Spinal cord (tissue), 10 donors: Measurements from ENCODE around the gene SESTD1. TPM values are rescaled to one million over a fixed set of nuclear protein-coding genes. Genes with fewer than 3 reads are reported as not detected.
"Not testable (repeated sequence)": the region's sequence is repeated elsewhere in the genome, so short reads cannot be mapped to it uniquely, and the experiment has no call there.

Experiments used
- DNase-seq, 6 donors: peaks; one replicate each; pipeline versions ENCODE4 v3.0.0 to v3.0.0-alpha.2; 2013 to 2015; ENCODE audit warnings: low spot score in 6 of 6, low read depth in 4 of 6
- H3K27ac ChIP-seq: one replicate; pipeline ENCODE4 v1.5.1; 2013; ENCODE audit warnings: low read depth, low read length, control low read depth
- H3K27me3 ChIP-seq: one replicate; pipeline ENCODE4 v1.6.1; 2013; ENCODE audit warnings: low read length; ENCODE audit not compliant: control insufficient read depth, insufficient read depth
- H3K36me3 ChIP-seq: one replicate; pipeline ENCODE4 v1.6.1; 2013; ENCODE audit warnings: low read length; ENCODE audit not compliant: control insufficient read depth, insufficient read depth
- H3K4me1 ChIP-seq: one replicate; pipeline ENCODE4 v1.6.1; 2013; ENCODE audit warnings: low read length; ENCODE audit not compliant: control insufficient read depth, insufficient read depth
- H3K4me3 ChIP-seq: one replicate; pipeline ENCODE4 v1.5.1; 2013; ENCODE audit warnings: low read depth, low read length, control low read depth
- H3K9me3 ChIP-seq: one replicate; pipeline ENCODE4 v1.6.1; 2013; ENCODE audit warnings: low read length; ENCODE audit not compliant: control insufficient read depth, insufficient read depth
- WGBS: methylation state at CpG from one replicate; pipeline ENCODE4 v1.1.5; 2013; ENCODE audit warnings: missing lambda C conversion rate; ENCODE audit not compliant: insufficient coverage; 5-methylcytosine and 5-hydroxymethylcytosine counted together
- polyA plus RNA-seq, 2 donors: library from polyadenylated mRNA; unstranded; fragments of 120-200 nt; gene quantifications; one replicate each; pipeline ENCODE4 v1.2.1, GENCODE V29; 2013; ENCODE audit not compliant: insufficient read length in 2 of 2
- total RNA-seq, 2 donors: library from RNA; depleted of rRNA in 1 of 2; stranded (reverse); fragments of 120-200 nt in 1 of 2; fragments of >200 nt in 1 of 2; gene quantifications; one replicate each; pipeline versions ENCODE4 v1.2.3 to v1.2.4, GENCODE V29; 2013 to 2014
- donor health status: healthy.

SESTD1 gene
- total and polyA plus RNA-seq, 4 donors = 33.3 to 72.6 (median 58.1) TPM

- not testable (repeated sequence) for H3K27ac ChIP-seq, H3K4me1 ChIP-seq, H3K4me3 ChIP-seq, DNase-seq, H3K9me3 ChIP-seq, H3K36me3 ChIP-seq, H3K27me3 ChIP-seq
- 97% methylated on average over 23 of the region's 23 CpGs for WGBS
Observed at GRCh38 chr2:179195926-179196590, 68.6 kb downstream of the SESTD1 start.

GRCh38 chr2:179195141-179195540 lies 69.5 kb downstream of the SESTD1 start:
- Histone ChIP-seq H3K4me3 (no peak overlapping the region), H3K9me3 (peaks cover 7% of the 10 kb centered on the region), H3K27ac (no peak overlapping the region), H3K27me3 (no peaks in the 10 kb centered on the region), H3K4me1 (no peaks in the 10 kb centered on the region), H3K36me3 (no peaks in the 10 kb centered on the region)
- no peak for DNase-seq
- WGBS = no CpG with 5 or more reads among the region's 2 CpGs

GRCh38 chr2:179193759-179194394 lies 70.8 kb downstream of the SESTD1 start:
- DNase-seq = no peak
- Histone ChIP-seq H3K36me3 (no peaks in the 10 kb centered on the region), H3K27me3 (no peaks in the 10 kb centered on the region), H3K27ac (no peak overlapping the region), H3K4me3 (no peak overlapping the region), H3K4me1 (no peaks in the 10 kb centered on the region), H3K9me3 (peaks cover 7% of the 10 kb centered on the region)
- 93% methylated on average over 3 of the region's 3 CpGs for WGBS

GRCh38 chr2:179191110-179191509 lies 73.5 kb downstream of the SESTD1 start:
- H3K27ac ChIP-seq = no peak overlapping the region
- H3K27me3 ChIP-seq = no peaks in the 10 kb centered on the region
- no peak overlapping the region for H3K4me3 ChIP-seq
- H3K36me3 ChIP-seq = no peaks in the 10 kb centered on the region
- no peak for DNase-seq
- H3K9me3 ChIP-seq = peaks cover 8% of the 10 kb centered on the region
- H3K4me1 ChIP-seq = no peaks in the 10 kb centered on the region
- WGBS = no CpG with 5 or more reads among the region's 2 CpGs

GRCh38 chr2:179186126-179186525 lies 78.5 kb downstream of the SESTD1 start:
- Histone ChIP-seq H3K36me3 (no peaks in the 10 kb centered on the region), H3K27ac (no peak overlapping the region), H3K27me3 (no peaks in the 10 kb centered on the region), H3K4me3 (no peak overlapping the region), H3K9me3 (peaks cover 3% of the 10 kb centered on the region), H3K4me1 (no peaks in the 10 kb centered on the region)
- WGBS = no CpG with 5 or more reads among the region's 1 CpG
- no peak for DNase-seq

- DNase-seq = no peak
- WGBS = no CpG with 5 or more reads among the region's 1 CpG
- Histone ChIP-seq H3K9me3 (peaks cover 3% of the 10 kb centered on the region), H3K27me3 (no peaks in the 10 kb centered on the region), H3K4me1 (no peaks in the 10 kb centered on the region), H3K27ac (no peak overlapping the region), H3K4me3 (no peak overlapping the region), H3K36me3 (no peaks in the 10 kb centered on the region)
Observed at GRCh38 chr2:179184610-179185009, 80.0 kb downstream of the SESTD1 start.

GRCh38 chr2:179181002-179181401 lies 83.6 kb downstream of the SESTD1 start:
- no peak overlapping the region for H3K27ac ChIP-seq
- no peaks in the 10 kb centered on the region for H3K27me3 ChIP-seq
- no CpG with 5 or more reads among the region's 3 CpGs for WGBS
- no peak overlapping the region for H3K4me3 ChIP-seq
- no peaks in the 10 kb centered on the region for H3K4me1 ChIP-seq
- DNase-seq = no peak
- no peaks in the 10 kb centered on the region for H3K9me3 ChIP-seq
- no peaks in the 10 kb centered on the region for H3K36me3 ChIP-seq

- no peaks in the 10 kb centered on the region for H3K4me1 ChIP-seq
- no peaks in the 10 kb centered on the region for H3K27me3 ChIP-seq
- H3K4me3 ChIP-seq = no peak overlapping the region
- no peaks in the 10 kb centered on the region for H3K9me3 ChIP-seq
- H3K36me3 ChIP-seq = no peaks in the 10 kb centered on the region
- WGBS = no CpG with 5 or more reads among the region's 2 CpGs
- no peak overlapping the region for H3K27ac ChIP-seq
- peak in 1 of 6 donors; percentile 21 for DNase-seq
Observed at GRCh38 chr2:179180242-179180641, 84.4 kb downstream of the SESTD1 start.

- 83% methylated on average over 1 of the region's 2 CpGs for WGBS
- Histone ChIP-seq H3K4me3 (no peak overlapping the region), H3K4me1 (no peaks in the 10 kb centered on the region), H3K36me3 (no peaks in the 10 kb centered on the region), H3K9me3 (no peaks in the 10 kb centered on the region), H3K27me3 (no peaks in the 10 kb centered on the region), H3K27ac (no peak overlapping the region)
- no peak for DNase-seq
Observed at GRCh38 chr2:179179719-179180118, 84.9 kb downstream of the SESTD1 start.

- no peaks in the 10 kb centered on the region for H3K27me3 ChIP-seq
- no peaks in the 10 kb centered on the region for H3K36me3 ChIP-seq
- no peaks in the 10 kb centered on the region for H3K4me1 ChIP-seq
- no peak for DNase-seq
- no peak overlapping the region for H3K27ac ChIP-seq
- no peaks in the 10 kb centered on the region for H3K9me3 ChIP-seq
- H3K4me3 ChIP-seq = no peak overlapping the region
- WGBS = no CpG with 5 or more reads among the region's 1 CpG
Observed at GRCh38 chr2:179177694-179178093, 86.9 kb downstream of the SESTD1 start.
